Endothelial cell of umbilical vein (primary cell): ENCODE data around the gene RBM8A. TPM values are rescaled to one million over a fixed set of nuclear protein-coding genes. Genes with fewer than 3 reads are reported as not detected.

ENCODE experiments used
- Bru-seq: library from RNA; stranded (reverse); fragments of 400-500 nt; gene quantifications from one replicate; lab custom pipeline; 2021; lab: Mats Ljungman, UMichigan
- BruChase-seq, 2 experiments: library from RNA; stranded (reverse); fragments of 400-500 nt; gene quantifications; one replicate each; lab custom pipeline; 2021; lab: Mats Ljungman, UMichigan
- BruUV-seq: library from RNA; stranded (reverse); fragments of 400-500 nt; replicated peaks from 2 replicates; lab custom pipeline; 2021; lab: Mats Ljungman, UMichigan
- CTCF ChIA-PET: fragments of 300-600, 350-600 bp; sonication (Branson Sonifier 250); formaldehyde crosslinking; loops from one replicate; lab custom pipeline; 2021; ENCODE audit warnings: antibody characterized with exemption, inconsistent platforms; lab: Charles Lee
- POLR2A ChIA-PET: fragments of 300-600, 350-600 bp; sonication (Branson Sonifier 250); formaldehyde crosslinking; loops from one replicate; lab custom pipeline; 2021; ENCODE audit warnings: antibody characterized with exemption, inconsistent platforms; lab: Charles Lee
- DNase-seq: peaks from one replicate; pipeline ENCODE4 v3.0.0-alpha.2; 2011; ENCODE audit warnings: low read depth, low spot score
- FAIRE-seq: peaks from 2 replicates; lab custom pipeline; 2011; peaks lifted over from hg19 to GRCh38; lab: Jason Lieb, UNC
- H2AFZ ChIP-seq: 2 replicates; pipeline ENCODE4 v1.6.0; 2012; ENCODE audit warnings: low read depth, low read length, control low read depth, inconsistent platforms
- H3K27ac ChIP-seq: 2 replicates; pipeline ENCODE4 v1.5.1; 2011; ENCODE audit warnings: low read depth, mild to moderate bottlenecking, control low read depth, low read length, moderate library complexity; ENCODE audit not compliant: insufficient read depth
- H3K27me3 ChIP-seq, 2 experiments: 2 replicates each; pipeline versions ENCODE4 v1.6.0 to v1.6.1; 2011; ENCODE audit warnings: low read length in 2 of 2, mixed read lengths in 1 of 2; ENCODE audit not compliant: control insufficient read depth in 2 of 2, insufficient read depth in 2 of 2
- H3K36me3 ChIP-seq, 2 experiments: 2 replicates in 1 of 2; 3 replicates in 1 of 2; pipeline ENCODE4 v1.5.1; 2011; ENCODE audit warnings: low read length in 2 of 2, mild to moderate bottlenecking in 1 of 2, moderate library complexity in 1 of 2; ENCODE audit not compliant: control insufficient read depth in 2 of 2, insufficient read depth in 2 of 2; ENCODE audit errors: extremely low read depth in 1 of 2
- H3K4me1 ChIP-seq: 3 replicates; pipeline ENCODE4 v1.5.1; 2011; ENCODE audit warnings: mild to moderate bottlenecking, low read length; ENCODE audit not compliant: control insufficient read depth, insufficient read depth; ENCODE audit errors: extremely low read depth
- H3K4me2 ChIP-seq: 2 replicates; pipeline ENCODE4 v1.6.1; 2011; ENCODE audit warnings: low read length, control low read depth, mixed read lengths; ENCODE audit not compliant: insufficient read depth
- H3K4me3 ChIP-seq, 3 experiments: fragments of 200-600 bp in 1 of 3; sonication (generic), shearing (Covaris generic) in 1 of 3; replicated peaks in 1 of 3; 2 replicates each; pipeline ENCODE4 v1.5.1; 2011 to 2016; ENCODE audit warnings: control low read depth in 3 of 3, low read length in 3 of 3, mild to moderate bottlenecking in 2 of 3, inconsistent platforms in 1 of 3, low read depth in 1 of 3, moderate library complexity in 1 of 3; ENCODE audit not compliant: insufficient read depth in 1 of 3
- H3K79me2 ChIP-seq: 2 replicates; pipeline ENCODE4 v1.6.0; 2012; ENCODE audit warnings: low read length, inconsistent platforms; ENCODE audit not compliant: control insufficient read depth, insufficient read depth
- H3K9ac ChIP-seq: replicated peaks from 2 replicates; pipeline ENCODE3; 2011; ENCODE audit warnings: low read length, control low read depth; ENCODE audit not compliant: insufficient read depth; ENCODE audit errors: extremely low read depth
- H3K9me1 ChIP-seq: replicated peaks from 3 replicates; pipeline ENCODE4 v1.6.0; 2011; ENCODE audit warnings: mild to moderate bottlenecking, low read length; ENCODE audit not compliant: control insufficient read depth, insufficient read depth; ENCODE audit errors: extremely low read depth
- H3K9me3 ChIP-seq: replicated peaks from 2 replicates; pipeline ENCODE4 v1.5.1; 2012; ENCODE audit warnings: low read length, inconsistent platforms; ENCODE audit not compliant: control insufficient read depth, insufficient read depth
- H4K20me1 ChIP-seq: replicated peaks from 2 replicates; pipeline ENCODE3; 2011; ENCODE audit warnings: mild to moderate bottlenecking, low read length; ENCODE audit not compliant: control insufficient read depth, insufficient read depth; ENCODE audit errors: extremely low read depth
- EZH2 ChIP-seq: IDR thresholded peaks from 2 replicates; pipeline ENCODE4 v1.6.1; 2012; ENCODE audit warnings: borderline replicate concordance, low read depth, mild to moderate bottlenecking, moderate library complexity, low read length, inconsistent platforms; ENCODE audit not compliant: severe bottlenecking
- FOS ChIP-seq: IDR thresholded peaks from 2 replicates; pipeline ENCODE4 v1.6.1; 2011; ENCODE audit warnings: mild to moderate bottlenecking, low read length, moderate library complexity, borderline replicate concordance; ENCODE audit not compliant: insufficient read depth
- GATA2 ChIP-seq: IDR thresholded peaks from 2 replicates; pipeline ENCODE4 v1.7.0; 2011; ENCODE audit warnings: low read depth, mild to moderate bottlenecking, moderate library complexity, mixed read lengths, low read length; ENCODE audit not compliant: insufficient read length, insufficient read depth
- JUN ChIP-seq: IDR thresholded peaks from 2 replicates; pipeline ENCODE4 v1.6.1; 2011; ENCODE audit warnings: borderline replicate concordance, low read depth; ENCODE audit not compliant: insufficient read length, insufficient read depth
- MYC ChIP-seq: IDR thresholded peaks from one replicate; pipeline ENCODE4 v1.6.1; 2011; ENCODE audit warnings: mild to moderate bottlenecking, low read depth, low read length
- POLR2A ChIP-seq: IDR thresholded peaks from 2 replicates; pipeline ENCODE4 v1.6.1; 2012; ENCODE audit warnings: low read depth, mild to moderate bottlenecking, control low read depth, low read length
- POLR2AphosphoS5 ChIP-seq: IDR thresholded peaks from 2 replicates; pipeline ENCODE4 v1.6.1; 2012; ENCODE audit warnings: low read depth, mild to moderate bottlenecking, control low read depth, low read length, moderate library complexity; ENCODE audit not compliant: insufficient read depth
- dilution Hi-C: fragments of 300-500 bp; cut with MboI; formaldehyde crosslinking; loops from one replicate; pipeline ENCODE4 v1.15.0; 2019; ENCODE audit warnings: low sequenced_read_pairs; ENCODE audit not compliant: extremely low pct_ligation_motif_present
- intact Hi-C: fragments of 100-400 bp; cut with micrococcal nuclease; formaldehyde crosslinking; loops from one replicate; pipeline ENCODE4 v1.10.0; 2022
- long read RNA-seq: library from polyadenylated mRNA; stranded (forward); transcript quantifications from one replicate; pipeline ENCODE4 v2.0.0, GENCODE V29; 2021
- polyA minus RNA-seq, 3 experiments: library from RNA; depleted of rRNA, polyadenylated mRNA; stranded (reverse); fragments of >200 nt; gene quantifications; 1 replicate in 1 of 3; 2 replicates in 2 of 3; pipeline ENCODE4 v1.2.3, GENCODE V29; 2011
- polyA plus RNA-seq, 4 experiments: library from polyadenylated mRNA; depleted of rRNA in 3 of 4; stranded (reverse) in 3 of 4; unstranded in 1 of 4; fragments of >200 nt; gene quantifications; 2 replicates each; pipeline versions ENCODE4 v1.2.1 to v1.2.3, GENCODE V29; 2011 to 2012; ENCODE audit warnings: missing spikeins in 1 of 4
- total RNA-seq: library from RNA; stranded (reverse); gene quantifications from 2 replicates; pipeline ENCODE4 v1.2.3, GENCODE V29; 2021
- TF ChIP-seq, protein P1 (sequence below): IDR thresholded peaks from 2 replicates; pipeline ENCODE4 v1.6.1; 2011; ENCODE audit not compliant: insufficient read depth, insufficient read length
- TF ChIP-seq, protein P2 (sequence below), 2 donors: IDR thresholded peaks; 1 replicate in 1 of 2; 2 replicates in 1 of 2; pipeline ENCODE4 v1.5.1; 2011; ENCODE audit warnings: low read length in 2 of 2, mild to moderate bottlenecking in 2 of 2, moderate library complexity in 2 of 2, control low read depth in 1 of 2, inconsistent platforms in 1 of 2, low read depth in 1 of 2; ENCODE audit not compliant: insufficient read depth in 1 of 2; ENCODE audit errors: extremely low read depth in 1 of 2

RBM8A gene
- total RNA-seq (194 and 200 TPM in 2 replicates), polyA plus RNA-seq (101 and 192 TPM in 2 replicates), polyA minus RNA-seq (54.6 and 71.6 TPM in 2 replicates), Bru-seq, nascent RNA (percentile 92 among the genes with signal in this experiment), BruChase-seq, experiment 1, labeled RNA remaining after a 6-hour chase (percentile 98 among the genes with signal in this experiment), BruChase-seq, experiment 2, labeled RNA remaining after a 2-hour chase (percentile 97 among the genes with signal in this experiment)
- 216 and 336 TPM in 2 replicates for polyA plus RNA-seq (2011; cell fraction: cytosol; rRNA removed)
- polyA plus RNA-seq (2011; cell fraction: nucleus; rRNA removed): 97.5 and 169 TPM in 2 replicates
- 204 and 291 TPM in 2 replicates for polyA plus RNA-seq (2012)
- 52.4 TPM for polyA minus RNA-seq (2011; cell fraction: cytosol; rRNA and poly(A)+ RNA removed)
- 25.6 and 33.6 TPM in 2 replicates for polyA minus RNA-seq (2011; cell fraction: nucleus; rRNA and poly(A)+ RNA removed)
- long read RNA-seq, full-length matches to known transcripts: 502 of 778 reads
- long read RNA-seq, partial matches to known transcripts: 238 of 778 reads
- long read RNA-seq, other reads (novel, unspliced or antisense): 38 of 778 reads

DNA sequence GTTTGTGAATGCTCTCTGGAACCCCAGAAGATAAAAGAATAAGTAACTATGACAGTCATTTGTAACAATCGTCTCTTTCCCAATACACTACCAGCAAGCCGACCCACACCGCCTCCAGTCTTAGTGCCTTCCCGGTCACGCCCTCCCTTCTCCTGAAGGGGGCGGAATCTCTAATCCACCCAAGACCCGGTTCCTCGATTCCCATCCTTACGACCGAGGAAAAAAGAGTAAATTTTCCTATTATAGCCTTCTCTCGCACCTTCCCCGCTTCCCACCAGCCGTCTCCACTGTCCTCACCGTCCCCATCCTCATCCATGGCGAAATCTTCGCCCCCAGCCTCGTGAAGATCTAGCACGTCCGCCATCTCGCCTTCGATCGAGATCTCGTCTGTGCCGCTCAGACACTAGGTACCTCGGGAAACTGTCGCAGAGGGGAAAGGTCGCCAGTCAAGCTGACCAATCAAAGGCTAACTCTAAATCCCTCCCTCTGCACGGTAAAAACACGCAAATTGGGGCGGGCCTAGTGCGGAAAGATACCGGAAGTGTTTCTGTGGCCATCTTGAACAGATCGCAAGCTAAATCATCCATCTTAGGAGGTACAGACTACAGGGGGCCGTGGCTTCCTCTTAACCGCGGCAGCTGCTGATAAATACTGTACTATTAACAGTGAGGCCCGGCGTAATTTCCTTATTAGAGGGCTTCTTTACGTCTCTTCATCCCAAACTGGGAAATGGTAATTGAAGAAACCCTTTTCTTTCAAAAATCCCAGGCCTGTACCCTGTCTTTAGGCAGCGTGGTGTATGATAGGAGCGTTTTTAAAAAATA, at the start of gene RBM8A:
RBM8A (minus strand) TSS at position 422 of the 824 bp plus-strand sequence; CDS start at position 364, 58 bp downstream.
- Histone ChIP-seq H3K9ac (peak within 1 kb of the TSS; percentile 99), H3K4me3 (peak within 1 kb of the TSS; percentile 80 to 89 (median 80)), H3K27me3 (no peaks in the 10 kb centered on the region), H3K4me2 (peak within 1 kb of the TSS; percentile 95), H3K9me3 (no peaks in the 10 kb centered on the region), H3K4me1 (peaks cover 8% of the 10 kb centered on the region), H3K36me3 (peaks cover 6% of the 10 kb centered on the region in 2 experiments), H3K27ac (peak within 1 kb of the TSS; percentile 94), H2AFZ (peak within 1 kb of the TSS; percentile 60), H3K9me1 (no peaks in the 10 kb centered on the region), H4K20me1 (no peaks in the 10 kb centered on the region), H3K79me2 (peaks cover 13% of the 10 kb centered on the region)
- TF ChIP-seq POLR2AphosphoS5 (peak; percentile 81), FOS (no peak), POLR2A (peak; percentile 88), EZH2 (no peak), GATA2 (no peak), JUN (no peak), MYC (no peak)
- TF ChIP-seq, protein P1, sequence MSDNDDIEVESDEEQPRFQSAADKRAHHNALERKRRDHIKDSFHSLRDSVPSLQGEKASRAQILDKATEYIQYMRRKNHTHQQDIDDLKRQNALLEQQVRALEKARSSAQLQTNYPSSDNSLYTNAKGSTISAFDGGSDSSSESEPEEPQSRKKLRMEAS: no peak
- TF ChIP-seq, protein P2, sequence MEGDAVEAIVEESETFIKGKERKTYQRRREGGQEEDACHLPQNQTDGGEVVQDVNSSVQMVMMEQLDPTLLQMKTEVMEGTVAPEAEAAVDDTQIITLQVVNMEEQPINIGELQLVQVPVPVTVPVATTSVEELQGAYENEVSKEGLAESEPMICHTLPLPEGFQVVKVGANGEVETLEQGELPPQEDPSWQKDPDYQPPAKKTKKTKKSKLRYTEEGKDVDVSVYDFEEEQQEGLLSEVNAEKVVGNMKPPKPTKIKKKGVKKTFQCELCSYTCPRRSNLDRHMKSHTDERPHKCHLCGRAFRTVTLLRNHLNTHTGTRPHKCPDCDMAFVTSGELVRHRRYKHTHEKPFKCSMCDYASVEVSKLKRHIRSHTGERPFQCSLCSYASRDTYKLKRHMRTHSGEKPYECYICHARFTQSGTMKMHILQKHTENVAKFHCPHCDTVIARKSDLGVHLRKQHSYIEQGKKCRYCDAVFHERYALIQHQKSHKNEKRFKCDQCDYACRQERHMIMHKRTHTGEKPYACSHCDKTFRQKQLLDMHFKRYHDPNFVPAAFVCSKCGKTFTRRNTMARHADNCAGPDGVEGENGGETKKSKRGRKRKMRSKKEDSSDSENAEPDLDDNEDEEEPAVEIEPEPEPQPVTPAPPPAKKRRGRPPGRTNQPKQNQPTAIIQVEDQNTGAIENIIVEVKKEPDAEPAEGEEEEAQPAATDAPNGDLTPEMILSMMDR (IDR thresholded peaks at IDR 0.05; ENCODE audit: extremely low read depth in 1 of 2, insufficient read depth in 1 of 2, low read depth in 1 of 2, low read length in 2 of 2): peak; percentile 64 to 70
- ChIA-PET POLR2A (interaction anchor here (1.0 to 1.7 kb wide), 10 partner anchors 9 to 103 kb away, joined by 3 to 11 read pairs (median 4); partner anchors contain the start of genes ANKRD34A, LIX1L, PEX11B and PIAS3), CTCF (interaction anchor here (0.6 to 2.2 kb wide), 25 partner anchors 8 to 111 kb away, joined by 3 to 23 read pairs (median 5); partner anchors contain the start of genes ANKRD34A, LIX1L, NUDT17 and PEX11B)
- no TSS peak for BruUV-seq
- DNase-seq (peak; percentile 99), FAIRE-seq (peak; percentile 94)
- intact Hi-C loops (loop anchor here (1.0 to 5.0 kb wide), 3 partner anchors 30 to 37 kb away; partner anchors contain the start of genes ANKRD34A and POLR3GL), dilution Hi-C loops (no loop called here)
